Right lobe of liver (tissue), 4 donors: ENCODE results near the gene DOCK3.

Source experiments
- CTCF ChIP-seq, 4 donors: fragments of 200-600 bp in 3 of 4; fragments of 450-650 bp in 1 of 4; IDR thresholded peaks; one replicate each; pipeline versions ENCODE4 v1.5.1 to v1.8.0; 2016 to 2022; ENCODE audit warnings: antibody characterized with exemption in 4 of 4, mild to moderate bottlenecking in 2 of 4
- POLR2A ChIP-seq: fragments of 450-650 bp; IDR thresholded peaks from one replicate; pipeline ENCODE4 v1.6.1; 2017; ENCODE audit warnings: antibody characterized with exemption, mild to moderate bottlenecking
- donor health status: DM: no; HTN: no; CAD: no.
- donor health status: DM: no; HTN: no; CAD: no.
- donor health status: DM: no; HTN: yes; CAD: no.

- TF ChIP-seq CTCF (IDR thresholded peaks at IDR 0.05): no peak
- no peak for TF ChIP-seq POLR2A
Measured at GRCh38 chr3:51386159-51386851, 711.6 kb downstream of the DOCK3 start.
